Measurements from ENCODE around the gene USP20.
A peak's percentile ranks its signal among the peaks of the same experiment; 100 is the strongest.
"Not testable (repeated sequence)": the region's sequence is repeated elsewhere in the genome, so short reads cannot be mapped to it uniquely, and the experiment has no call there.

The USP20 gene

GRCh38 chr9:129835128-129835859 lies at the start of gene USP20, which contains the start of gene C9orf78:
TSS of gene USP20 (plus strand) at chr9:129835458. CDS start at chr9:129852556, 17,098 bp downstream.
TSS of gene C9orf78 (minus strand) at chr9:129835275. CDS start at chr9:129835221, 54 bp downstream.
- DNase-seq = peak; percentile 88

- DNase-seq = no peak
Observed at GRCh38 chr9:129785866-129786265, 49.4 kb upstream of the USP20 start.

GRCh38 chr9:129786481-129786880 lies 48.8 kb upstream of the USP20 start:
- no peak for DNase-seq

GRCh38 chr9:129794549-129794948 lies 40.7 kb upstream of the USP20 start:
- no peak for DNase-seq

- DNase-seq = not testable (repeated sequence)
Observed at GRCh38 chr9:129796029-129796428, 39.2 kb upstream of the USP20 start.

GRCh38 chr9:129798973-129799372 lies 36.3 kb upstream of the USP20 start:
- no peak for DNase-seq

GRCh38 chr9:129801504-129801903 lies 33.8 kb upstream of the USP20 start:
- DNase-seq = no peak

- DNase-seq = peak; percentile 54
Observed at GRCh38 chr9:129802833-129803675, 32.2 kb upstream of the USP20 start, which contains the start of gene TOR1B. TSS of gene TOR1B (plus strand) at chr9:129803184. CDS start at chr9:129803213, 29 bp downstream.

- no peak for DNase-seq
Observed at GRCh38 chr9:129803676-129804060, 31.6 kb upstream of the USP20 start.

GRCh38 chr9:129806061-129806460 lies 29.2 kb upstream of the USP20 start:
- DNase-seq = no peak

- no peak for DNase-seq
Observed at GRCh38 chr9:129809346-129809745, 25.9 kb upstream of the USP20 start.

- no peak for DNase-seq
Observed at GRCh38 chr9:129810116-129810515, 25.1 kb upstream of the USP20 start.

GRCh38 chr9:129810788-129811187 lies 24.5 kb upstream of the USP20 start:
- no peak for DNase-seq

- DNase-seq = no peak
Observed at GRCh38 chr9:129811967-129812363, 23.3 kb upstream of the USP20 start.

GRCh38 chr9:129812385-129812784 lies 22.9 kb upstream of the USP20 start:
- DNase-seq = no peak

- no peak for DNase-seq
Observed at GRCh38 chr9:129813661-129814060, 21.6 kb upstream of the USP20 start.

GRCh38 chr9:129814432-129815223 lies 20.6 kb upstream of the USP20 start:
- no peak for DNase-seq

GRCh38 chr9:129815278-129815677 lies 20.0 kb upstream of the USP20 start:
- no peak for DNase-seq

GRCh38 chr9:129816501-129817435 lies 18.5 kb upstream of the USP20 start:
- no peak for DNase-seq

GRCh38 chr9:129822898-129823541 lies 12.2 kb upstream of the USP20 start:
- DNase-seq = no peak

- no peak for DNase-seq
Observed at GRCh38 chr9:129823542-129823934, 11.7 kb upstream of the USP20 start.

Measured in 8988T (cell line).